K562 (cell line): ENCODE results near the gene UBE2I. TPM values are rescaled to one million over a fixed set of nuclear protein-coding genes. Genes with fewer than 3 reads are reported as not detected.

Experiments used
- BACH1 ChIP-seq: fragments of 200-800 bp; sonication (Bioruptor generic); IDR thresholded peaks from 2 replicates; pipeline ENCODE4 v1.6.1; 2016; ENCODE audit warnings: missing genetic modification characterization, missing compliant biosample characterization
- CCNT2 ChIP-seq: IDR thresholded peaks from 2 replicates; pipeline ENCODE4 v1.6.1; 2011; ENCODE audit warnings: borderline replicate concordance, low read depth, mild to moderate bottlenecking, moderate library complexity, mixed read lengths, low read length; ENCODE audit not compliant: insufficient read length; ENCODE audit errors: extremely low read depth
- DEAF1 ChIP-seq: fragments of 450-650 bp; formaldehyde crosslinking; IDR thresholded peaks from 2 replicates; pipeline ENCODE4 v1.4.0; 2020; ENCODE audit warnings: mild to moderate bottlenecking, moderate library complexity
- ELF1 ChIP-seq: fragments of 200-800 bp; sonication (Bioruptor generic); IDR thresholded peaks from 2 replicates; pipeline ENCODE4 v1.6.1; 2016; ENCODE audit warnings: missing genetic modification characterization, missing compliant biosample characterization
- FOS ChIP-seq: IDR thresholded peaks from 3 replicates; pipeline ENCODE4 v1.6.1; 2011; ENCODE audit not compliant: insufficient read length; ENCODE audit errors: extremely low read depth
- HDAC1 ChIP-seq, 2 experiments: fragments of 450-650 bp; IDR thresholded peaks; 2 replicates each; pipeline ENCODE4 v1.6.1; 2016 to 2017; ENCODE audit warnings: inconsistent platforms in 1 of 2, mild to moderate bottlenecking in 1 of 2, moderate library complexity in 1 of 2
- HNRNPLL ChIP-seq: fragments of 200-400 bp; formaldehyde crosslinking; IDR thresholded peaks from 2 replicates; pipeline ENCODE4 v1.6.1; 2017; ENCODE audit warnings: low read length, low read depth, mild to moderate bottlenecking; ENCODE audit not compliant: poor library complexity, severe bottlenecking
- KAT7 ChIP-seq: sonication (generic); formaldehyde crosslinking; IDR thresholded peaks from 2 replicates; pipeline ENCODE4 v1.8.0; 2022; ENCODE audit warnings: missing genetic modification reagents, mild to moderate bottlenecking, borderline replicate concordance
- MAX ChIP-seq: sonication (generic); formaldehyde crosslinking; IDR thresholded peaks from 2 replicates; pipeline ENCODE4 v1.9.0; 2022; ENCODE audit warnings: mild to moderate bottlenecking, missing genetic modification reagents
- MEF2A ChIP-seq: IDR thresholded peaks from 2 replicates; pipeline ENCODE4 v1.6.1; 2011; ENCODE audit warnings: low read depth, mild to moderate bottlenecking, low read length, moderate library complexity; ENCODE audit not compliant: control insufficient read depth
- ZBTB49 ChIP-seq: sonication (generic); formaldehyde crosslinking; IDR thresholded peaks from 2 replicates; pipeline ENCODE4 v1.8.0; 2022; ENCODE audit warnings: missing genetic modification reagents, mild to moderate bottlenecking, borderline replicate concordance
- ZNF57 ChIP-seq: fragments of 450-650 bp; formaldehyde crosslinking; IDR thresholded peaks from 2 replicates; pipeline ENCODE4 v1.4.0; 2020; ENCODE audit warnings: mild to moderate bottlenecking, moderate library complexity
- polyA plus RNA-seq, 8 experiments: library from polyadenylated mRNA; depleted of rRNA in 4 of 8; stranded (reverse) in 5 of 8; unstranded in 3 of 8; fragments of >200 nt; fragmentation: Nextera tagmentation in 2 of 8; fragmentation: Illumina TruSeq in 1 of 8; extraction: Ambion mirVana in 2 of 8; extraction: Trizol in 1 of 8; gene quantifications; 2 replicates each; pipeline versions ENCODE4 v1.2.1 to v1.2.3, GENCODE V29; 2011 to 2014; ENCODE audit warnings: inconsistent platforms in 1 of 8, missing spikeins in 1 of 8
- total RNA-seq, 7 experiments: library from RNA; depleted of rRNA in 6 of 7; stranded (reverse); fragments of >200 nt in 6 of 7; fragmentation: Illumina TruSeq in 2 of 7; extraction: Trizol in 2 of 7; gene quantifications; 2 replicates each; pipeline versions ENCODE4 v1.2.1 to v1.2.3, GENCODE V29; 2011 to 2021; ENCODE audit warnings: low replicate concordance in 1 of 7
- TF ChIP-seq, protein P1 (sequence below): sonication (generic); formaldehyde crosslinking; IDR thresholded peaks from 2 replicates; pipeline ENCODE4 v1.8.0; 2022; ENCODE audit warnings: mild to moderate bottlenecking, missing genetic modification reagents
- TF ChIP-seq, protein P2 (sequence below): sonication (generic); formaldehyde crosslinking; IDR thresholded peaks from 2 replicates; pipeline ENCODE4 v1.5.0; 2020; ENCODE audit warnings: missing genetic modification reagents
- TF ChIP-seq, protein P3 (sequence below): fragments of 150-350 bp; IDR thresholded peaks from 2 replicates; pipeline ENCODE4 v1.6.1; 2014; ENCODE audit warnings: low read depth, mild to moderate bottlenecking, low read length, borderline replicate concordance

The UBE2I gene
- total and polyA plus RNA-seq, 9 of the 15 experiments (the other 6 are each of a cell fraction or from before 2014, with no cell fraction given): 36.6 to 254 (median 104) TPM

DNA sequence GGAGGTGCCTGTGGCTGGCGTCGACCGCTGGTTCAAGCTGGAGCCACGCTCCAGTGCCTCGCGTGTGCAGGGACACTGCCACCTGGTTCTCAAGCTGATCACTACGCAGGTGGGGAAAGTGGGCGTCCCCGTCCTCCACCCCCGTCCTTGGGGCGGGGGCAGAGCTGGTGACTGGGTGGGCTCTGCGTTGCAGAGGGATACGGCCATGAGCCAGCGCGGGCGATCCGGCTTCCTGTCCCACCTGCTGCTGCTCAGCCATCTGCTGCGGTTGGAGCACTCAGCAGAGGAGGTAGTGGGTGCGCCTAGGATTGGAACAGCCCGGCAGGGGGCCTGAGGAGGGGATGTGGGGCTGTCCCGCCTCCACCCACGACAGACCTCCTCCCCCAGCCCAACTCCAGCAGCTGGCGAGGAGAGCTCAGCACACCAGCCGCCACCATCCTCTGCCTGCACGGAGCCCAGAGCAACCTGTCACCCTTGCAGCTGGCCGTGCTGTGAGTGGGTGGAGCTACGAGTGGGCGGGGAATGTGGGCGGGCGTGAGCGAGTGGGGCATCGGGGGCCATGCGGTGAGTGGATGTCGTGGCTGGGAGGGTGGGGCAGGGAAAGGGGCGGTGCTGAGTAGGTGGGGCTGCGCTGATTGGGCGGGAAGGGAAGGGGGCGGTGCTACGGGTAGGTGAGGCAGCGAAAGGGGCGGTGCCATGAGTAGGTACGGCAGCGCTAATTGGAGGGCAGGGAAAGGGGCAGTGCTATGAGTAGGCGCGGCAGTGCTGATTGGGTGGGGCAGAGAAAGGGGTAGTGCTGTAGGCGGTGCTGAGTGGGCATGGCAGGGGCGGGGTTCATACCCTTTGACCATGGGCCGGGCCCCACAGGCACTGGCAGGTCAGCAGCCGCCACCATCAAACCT is 33.3 kb downstream of the UBE2I start (continued):
- no peak; the same call in 1 of the 2 replicates for TF ChIP-seq MAX (CRISPR knock-in tag)
- TF ChIP-seq, protein P1, sequence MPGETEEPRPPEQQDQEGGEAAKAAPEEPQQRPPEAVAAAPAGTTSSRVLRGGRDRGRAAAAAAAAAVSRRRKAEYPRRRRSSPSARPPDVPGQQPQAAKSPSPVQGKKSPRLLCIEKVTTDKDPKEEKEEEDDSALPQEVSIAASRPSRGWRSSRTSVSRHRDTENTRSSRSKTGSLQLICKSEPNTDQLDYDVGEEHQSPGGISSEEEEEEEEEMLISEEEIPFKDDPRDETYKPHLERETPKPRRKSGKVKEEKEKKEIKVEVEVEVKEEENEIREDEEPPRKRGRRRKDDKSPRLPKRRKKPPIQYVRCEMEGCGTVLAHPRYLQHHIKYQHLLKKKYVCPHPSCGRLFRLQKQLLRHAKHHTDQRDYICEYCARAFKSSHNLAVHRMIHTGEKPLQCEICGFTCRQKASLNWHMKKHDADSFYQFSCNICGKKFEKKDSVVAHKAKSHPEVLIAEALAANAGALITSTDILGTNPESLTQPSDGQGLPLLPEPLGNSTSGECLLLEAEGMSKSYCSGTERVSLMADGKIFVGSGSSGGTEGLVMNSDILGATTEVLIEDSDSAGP (CRISPR knock-in tag): no peak
- peak in 1 of 2 experiments; percentile 61; a peak in 1 of 4 replicates for TF ChIP-seq HDAC1 (IDR thresholded peaks at IDR 0.05)
- peak; percentile 50 for TF ChIP-seq HNRNPLL
- TF ChIP-seq DEAF1 (CRISPR knock-in tag): no peak
- TF ChIP-seq KAT7 (CRISPR knock-in tag): no peak
- TF ChIP-seq BACH1: no peak
- no peak for TF ChIP-seq ZNF57 (CRISPR knock-in tag)
- TF ChIP-seq CCNT2: peak; percentile 17
- TF ChIP-seq, protein P2, sequence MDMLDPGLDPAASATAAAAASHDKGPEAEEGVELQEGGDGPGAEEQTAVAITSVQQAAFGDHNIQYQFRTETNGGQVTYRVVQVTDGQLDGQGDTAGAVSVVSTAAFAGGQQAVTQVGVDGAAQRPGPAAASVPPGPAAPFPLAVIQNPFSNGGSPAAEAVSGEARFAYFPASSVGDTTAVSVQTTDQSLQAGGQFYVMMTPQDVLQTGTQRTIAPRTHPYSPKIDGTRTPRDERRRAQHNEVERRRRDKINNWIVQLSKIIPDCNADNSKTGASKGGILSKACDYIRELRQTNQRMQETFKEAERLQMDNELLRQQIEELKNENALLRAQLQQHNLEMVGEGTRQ (CRISPR knock-in tag): no peak
- TF ChIP-seq ZBTB49 (CRISPR knock-in tag): no peak
- TF ChIP-seq FOS: peak; percentile 72
- TF ChIP-seq, protein P3, sequence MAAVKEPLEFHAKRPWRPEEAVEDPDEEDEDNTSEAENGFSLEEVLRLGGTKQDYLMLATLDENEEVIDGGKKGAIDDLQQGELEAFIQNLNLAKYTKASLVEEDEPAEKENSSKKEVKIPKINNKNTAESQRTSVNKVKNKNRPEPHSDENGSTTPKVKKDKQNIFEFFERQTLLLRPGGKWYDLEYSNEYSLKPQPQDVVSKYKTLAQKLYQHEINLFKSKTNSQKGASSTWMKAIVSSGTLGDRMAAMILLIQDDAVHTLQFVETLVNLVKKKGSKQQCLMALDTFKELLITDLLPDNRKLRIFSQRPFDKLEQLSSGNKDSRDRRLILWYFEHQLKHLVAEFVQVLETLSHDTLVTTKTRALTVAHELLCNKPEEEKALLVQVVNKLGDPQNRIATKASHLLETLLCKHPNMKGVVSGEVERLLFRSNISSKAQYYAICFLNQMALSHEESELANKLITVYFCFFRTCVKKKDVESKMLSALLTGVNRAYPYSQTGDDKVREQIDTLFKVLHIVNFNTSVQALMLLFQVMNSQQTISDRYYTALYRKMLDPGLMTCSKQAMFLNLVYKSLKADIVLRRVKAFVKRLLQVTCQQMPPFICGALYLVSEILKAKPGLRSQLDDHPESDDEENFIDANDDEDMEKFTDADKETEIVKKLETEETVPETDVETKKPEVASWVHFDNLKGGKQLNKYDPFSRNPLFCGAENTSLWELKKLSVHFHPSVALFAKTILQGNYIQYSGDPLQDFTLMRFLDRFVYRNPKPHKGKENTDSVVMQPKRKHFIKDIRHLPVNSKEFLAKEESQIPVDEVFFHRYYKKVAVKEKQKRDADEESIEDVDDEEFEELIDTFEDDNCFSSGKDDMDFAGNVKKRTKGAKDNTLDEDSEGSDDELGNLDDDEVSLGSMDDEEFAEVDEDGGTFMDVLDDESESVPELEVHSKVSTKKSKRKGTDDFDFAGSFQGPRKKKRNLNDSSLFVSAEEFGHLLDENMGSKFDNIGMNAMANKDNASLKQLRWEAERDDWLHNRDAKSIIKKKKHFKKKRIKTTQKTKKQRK: peak; percentile 58; the same call in 1 of the 2 replicates
- TF ChIP-seq ELF1 (tag): no peak
- TF ChIP-seq MEF2A: no peak
